Keratinocyte (primary cell): ENCODE data around the gene CCIN.

Source experiments
- CTCF ChIP-seq, 3 experiments: IDR thresholded peaks in 1 of 3; conservative IDR thresholded peaks in 1 of 3; optimal IDR thresholded peaks in 1 of 3; 2 replicates in 2 of 3; 3 replicates in 1 of 3; pipeline versions ENCODE3 to v1.5.1; 2011; ENCODE audit warnings: low read length in 3 of 3, mild to moderate bottlenecking in 3 of 3, moderate library complexity in 2 of 3, control low read depth in 1 of 3, inconsistent platforms in 1 of 3; ENCODE audit not compliant: insufficient read depth in 2 of 3; ENCODE audit errors: extremely low read depth in 1 of 3
- EZH2 ChIP-seq: IDR thresholded peaks from one replicate; pipeline ENCODE4 v1.6.1; 2012; ENCODE audit warnings: inconsistent platforms, mild to moderate bottlenecking, low read length, moderate library complexity

GRCh38 chr9:36174271-36174670 lies 5.1 kb downstream of the CCIN start:
- TF ChIP-seq CTCF (optimal IDR thresholded peaks at IDR 0.05 in 1 of 3, IDR thresholded peaks at IDR 0.05 in 1 of 3, conservative IDR thresholded peaks at IDR 0.05 in 1 of 3; ENCODE audit: extremely low read depth in 1 of 3, insufficient read depth in 2 of 3, low read length in 3 of 3) (no peak), EZH2 (no peak)
